Stimulated activated memory B cell treated with anti-CD40 and anti-IgM and Interleukin-4, amounts not matched to agents 10 μg/mL and 1 μg/mL and 100 μg/mL, for 72 hours (primary cell): Measurements from ENCODE around the gene LRRIQ4.
A peak's percentile ranks its signal among the peaks of the same experiment; 100 is the strongest.

ENCODE experiments used
- ATAC-seq: fragments of 150-1000 bp; cut with Tn5 transposase; 2 replicates; pipeline ENCODE4 v1.10.0; 2021
- H3K27ac Mint-ChIP-seq: one replicate; pipeline ENCODE4 v1.8.0; 2022; ENCODE audit warnings: mild to moderate bottlenecking, mixed read lengths
- H3K27me3 Mint-ChIP-seq: one replicate; pipeline ENCODE4 v1.8.0; 2022; ENCODE audit warnings: mixed read lengths
- H3K36me3 Mint-ChIP-seq: one replicate; pipeline ENCODE4 v1.8.0; 2022; ENCODE audit warnings: mixed read lengths
- H3K4me1 Mint-ChIP-seq: one replicate; pipeline ENCODE4 v1.8.0; 2022; ENCODE audit warnings: mixed read lengths
- H3K4me3 Mint-ChIP-seq: one replicate; pipeline ENCODE4 v1.8.0; 2022; ENCODE audit warnings: mild to moderate bottlenecking, moderate library complexity, mixed read lengths
- H3K9me3 Mint-ChIP-seq: one replicate; pipeline ENCODE4 v1.8.0; 2022; ENCODE audit warnings: mixed read lengths

LRRIQ4 gene

DNA sequence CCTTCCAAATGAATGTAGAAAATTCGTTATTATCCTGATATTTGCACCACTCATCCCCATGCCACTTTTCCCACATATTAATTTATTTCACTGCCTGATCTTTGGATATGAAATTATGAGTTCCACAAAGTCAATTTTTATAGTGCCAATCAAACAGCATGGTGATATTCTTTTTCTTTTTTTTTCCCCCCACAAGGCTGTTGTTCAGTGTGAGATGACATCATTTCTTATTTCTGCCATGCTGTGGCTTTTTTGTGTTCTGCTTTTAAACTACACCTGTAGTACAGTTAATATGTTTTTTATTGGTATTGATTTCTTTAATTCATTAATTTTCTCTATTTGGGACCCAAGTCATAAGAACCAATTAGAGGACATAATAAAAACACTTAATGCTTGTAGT lies 24.9 kb upstream of the LRRIQ4 start:
- no peaks in the 10 kb centered on the region for H3K4me1 Mint-ChIP-seq
- no peak for ATAC-seq

DNA sequence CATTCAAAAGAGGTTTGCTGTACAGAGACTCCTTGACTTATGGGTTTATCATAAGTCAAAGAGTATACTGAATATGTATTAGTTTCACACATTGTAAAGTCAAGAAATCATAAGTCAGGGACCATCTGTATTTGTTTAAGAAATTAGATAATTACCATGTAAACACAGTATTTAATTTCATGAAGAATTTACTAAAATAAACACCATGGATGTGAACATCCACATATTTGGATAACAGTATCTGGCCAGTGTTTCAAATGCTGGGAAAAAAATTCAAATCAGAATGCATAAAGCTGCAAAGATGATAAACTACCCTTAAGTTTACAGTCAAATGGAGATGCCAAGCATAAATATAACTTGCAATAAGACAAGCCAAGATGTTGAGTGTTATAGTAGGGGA lies 22.5 kb upstream of the LRRIQ4 start:
- no peak overlapping the region for H3K4me3 Mint-ChIP-seq
- no peak for ATAC-seq
- no peak overlapping the region for H3K27ac Mint-ChIP-seq

More for the DNA sequence above, 24.9 kb upstream of the LRRIQ4 start:
- Mint-ChIP-seq H3K9me3 (no peaks in the 10 kb centered on the region), H3K36me3 (peaks cover 39% of the 10 kb centered on the region), H3K27me3 (no peaks in the 10 kb centered on the region), H3K27ac (no peak overlapping the region), H3K4me3 (no peak overlapping the region)

DNA sequence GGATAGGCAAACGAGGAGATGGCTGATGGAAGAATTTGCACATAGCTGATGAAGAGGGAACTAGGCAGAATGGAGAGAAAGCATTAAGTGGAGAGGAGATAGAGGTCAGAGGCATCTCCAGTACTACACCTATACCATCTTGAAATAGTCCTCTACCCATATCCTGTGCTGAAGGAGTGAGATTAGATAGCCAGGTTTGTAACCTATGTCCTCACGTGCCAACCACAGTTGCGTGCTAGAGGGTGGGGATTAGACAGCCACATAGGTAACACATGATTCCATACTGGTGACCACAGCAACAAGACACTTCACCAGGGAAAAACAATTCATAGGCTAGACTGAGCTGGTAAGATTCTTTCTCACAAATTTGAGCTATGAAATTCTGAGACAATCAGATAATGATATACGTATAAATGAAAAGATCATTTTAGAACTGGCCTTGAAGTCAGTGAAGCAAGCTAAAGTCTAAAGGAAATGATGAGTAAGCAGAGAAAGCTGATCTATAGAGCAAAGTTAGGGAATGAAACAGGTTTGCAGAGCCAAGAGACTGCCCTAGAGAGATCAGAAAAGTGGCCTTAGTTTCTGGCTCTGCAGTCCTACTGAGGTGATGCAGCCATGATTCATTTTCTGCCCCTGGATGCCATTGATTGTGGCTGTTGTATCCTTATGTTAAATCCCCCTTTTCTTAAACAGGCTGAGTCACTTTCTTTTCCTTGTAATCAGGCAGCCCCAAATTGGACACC lies 21.8 kb upstream of the LRRIQ4 start:
- Mint-ChIP-seq H3K27me3 (no peaks in the 10 kb centered on the region), H3K9me3 (no peaks in the 10 kb centered on the region), H3K36me3 (peaks cover 34% of the 10 kb centered on the region), H3K4me1 (no peaks in the 10 kb centered on the region), H3K27ac (peak overlapping the region; percentile 4), H3K4me3 (no peak overlapping the region)
- ATAC-seq: no peak

More for the DNA sequence above, 22.5 kb upstream of the LRRIQ4 start:
- H3K9me3 Mint-ChIP-seq: no peaks in the 10 kb centered on the region
- no peaks in the 10 kb centered on the region for H3K4me1 Mint-ChIP-seq
- peaks cover 40% of the 10 kb centered on the region for H3K36me3 Mint-ChIP-seq
- no peaks in the 10 kb centered on the region for H3K27me3 Mint-ChIP-seq

DNA sequence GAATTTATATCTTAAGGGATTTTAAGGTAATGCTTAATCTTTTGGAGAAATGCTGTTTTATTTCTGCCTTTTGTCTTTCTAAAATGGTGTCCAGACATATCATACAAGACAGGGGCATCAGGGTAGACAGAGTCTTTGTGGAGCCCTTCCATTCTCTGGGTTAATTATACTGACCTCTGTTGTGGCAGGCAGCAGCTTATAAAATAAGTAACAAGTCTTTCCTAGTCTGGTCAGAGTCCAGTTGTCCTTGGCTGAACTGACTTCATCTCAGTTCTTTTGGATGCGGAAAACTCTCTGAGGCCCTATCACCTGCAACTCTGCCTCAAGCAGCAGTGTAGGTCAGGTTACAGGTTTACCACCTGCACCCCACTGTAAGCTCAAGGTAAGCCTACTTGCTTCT lies 20.3 kb upstream of the LRRIQ4 start:
- H3K27ac Mint-ChIP-seq: no peak overlapping the region
- ATAC-seq: no peak

DNA sequence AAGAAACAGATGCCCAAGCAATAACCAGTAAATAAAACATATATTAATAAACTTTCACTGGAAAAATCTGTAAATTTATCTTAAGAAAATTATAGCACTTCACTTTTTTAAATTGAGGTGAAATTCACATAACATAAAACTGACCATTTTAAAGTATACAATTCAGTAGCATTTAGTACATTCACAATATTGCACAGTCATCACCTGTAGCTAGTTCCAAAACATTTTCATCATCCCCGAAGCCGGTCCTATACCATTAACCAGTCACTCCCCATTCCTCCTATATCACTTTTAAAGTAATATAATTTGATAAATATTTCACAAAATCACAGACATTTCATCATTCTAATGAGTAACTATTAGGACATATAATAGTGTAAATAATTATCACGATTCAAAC lies 8.0 kb upstream of the LRRIQ4 start:
- no peaks in the 10 kb centered on the region for H3K9me3 Mint-ChIP-seq
- H3K27ac Mint-ChIP-seq: no peak overlapping the region
- H3K4me3 Mint-ChIP-seq: no peak overlapping the region
- peaks cover 6% of the 10 kb centered on the region for H3K4me1 Mint-ChIP-seq
- no peak for ATAC-seq
- peaks cover 14% of the 10 kb centered on the region for H3K36me3 Mint-ChIP-seq
- H3K27me3 Mint-ChIP-seq: no peaks in the 10 kb centered on the region

More for the DNA sequence above, 20.3 kb upstream of the LRRIQ4 start:
- no peak overlapping the region for H3K4me3 Mint-ChIP-seq
- H3K4me1 Mint-ChIP-seq: no peaks in the 10 kb centered on the region
- peaks cover 23% of the 10 kb centered on the region for H3K36me3 Mint-ChIP-seq
- no peaks in the 10 kb centered on the region for H3K27me3 Mint-ChIP-seq
- no peaks in the 10 kb centered on the region for H3K9me3 Mint-ChIP-seq

DNA sequence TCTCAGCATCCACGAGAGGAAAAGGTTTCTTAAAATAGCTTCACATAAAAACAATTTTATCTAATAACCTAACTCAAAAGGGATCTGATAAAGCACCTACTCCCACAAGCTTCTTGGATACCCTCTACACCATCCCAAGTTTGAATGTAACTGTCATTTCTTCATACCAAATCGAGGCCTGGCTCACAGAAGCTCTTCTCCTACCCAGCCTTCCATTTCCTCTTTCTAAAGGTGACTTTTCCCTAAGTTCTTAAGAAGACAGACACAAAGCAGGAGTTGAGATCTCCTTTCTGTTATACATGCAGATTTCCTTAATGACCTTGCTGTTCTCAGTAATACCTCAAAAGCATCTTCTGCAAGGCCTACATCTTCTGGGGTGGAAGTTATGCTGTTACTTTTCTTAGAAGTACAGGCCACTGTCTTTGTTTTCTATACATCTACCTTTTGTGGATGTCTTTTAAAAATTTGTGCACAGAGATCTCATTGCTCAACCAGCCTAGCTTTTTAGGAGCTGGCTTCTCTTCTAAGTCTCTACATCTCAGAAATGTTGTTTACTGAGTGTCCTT lies 3.4 kb upstream of the LRRIQ4 start:
- no peaks in the 10 kb centered on the region for H3K27me3 Mint-ChIP-seq
- peaks cover 5% of the 10 kb centered on the region for H3K36me3 Mint-ChIP-seq
- ATAC-seq: no peak
- no peak overlapping the region for H3K4me3 Mint-ChIP-seq
- H3K27ac Mint-ChIP-seq: no peak overlapping the region
- peaks cover 28% of the 10 kb centered on the region for H3K4me1 Mint-ChIP-seq
- no peaks in the 10 kb centered on the region for H3K9me3 Mint-ChIP-seq

DNA sequence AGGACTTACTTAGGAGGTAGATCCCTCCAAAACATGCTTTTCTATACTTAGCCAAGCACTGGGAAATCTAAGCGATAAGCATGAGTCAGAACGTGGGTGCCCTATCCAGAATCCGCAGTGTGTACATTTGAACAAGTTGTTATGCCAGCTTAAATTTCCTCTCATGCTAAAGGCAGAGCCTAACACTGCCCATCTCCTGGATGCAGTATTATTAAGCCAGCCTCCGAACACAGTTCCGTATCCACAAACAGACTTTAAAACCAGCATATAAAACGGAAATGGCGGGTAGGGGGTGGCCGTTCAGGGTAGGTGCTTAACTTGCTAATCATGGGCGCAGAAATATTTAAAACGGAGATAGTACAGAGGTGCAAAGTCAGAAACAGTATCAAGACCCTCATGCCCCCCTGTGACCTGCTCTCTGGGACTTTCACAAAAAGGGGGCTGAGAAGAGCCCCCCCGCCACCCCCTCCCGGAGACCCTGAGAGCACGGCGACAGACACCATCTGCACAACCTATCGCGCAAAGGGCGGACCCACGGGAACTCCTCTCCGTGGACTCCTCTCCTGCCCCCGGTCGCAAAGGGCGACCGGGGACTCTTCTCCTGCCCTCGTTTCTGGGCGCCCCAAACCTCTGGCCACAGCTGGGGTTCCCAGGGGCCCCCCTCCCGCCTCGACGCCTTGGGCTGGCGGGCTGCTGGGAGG lies 889 bp upstream of the LRRIQ4 start:
- Mint-ChIP-seq H3K36me3 (peaks cover 17% of the 10 kb centered on the region), H3K9me3 (peaks cover 8% of the 10 kb centered on the region), H3K27ac (peak overlapping the region; percentile 97), H3K4me1 (peaks cover 31% of the 10 kb centered on the region), H3K27me3 (no peaks in the 10 kb centered on the region), H3K4me3 (peak overlapping the region; percentile 86)
- peak; percentile 17 for ATAC-seq

DNA sequence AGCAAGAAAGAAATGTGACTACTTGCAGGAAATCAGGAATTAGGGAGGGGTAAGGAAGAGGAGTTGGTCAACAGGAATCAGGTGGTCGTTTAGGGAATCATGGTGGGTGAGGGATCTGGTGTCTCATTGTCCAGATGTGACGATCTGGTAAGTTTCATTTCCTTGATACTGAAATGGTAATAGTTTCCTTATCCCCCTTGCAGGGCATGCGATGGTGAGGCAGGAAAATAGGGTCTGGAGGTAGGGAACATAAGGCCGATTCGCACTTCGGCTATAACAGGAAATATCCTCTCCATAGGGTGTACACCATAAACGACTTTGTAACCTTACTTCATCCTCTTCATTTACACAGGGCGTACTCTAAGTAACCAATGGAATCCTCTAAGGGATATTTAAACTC lies 608 bp downstream of the LRRIQ4 start:
- Mint-ChIP-seq H3K27me3 (no peaks in the 10 kb centered on the region), H3K27ac (peak overlapping the region; percentile 97), H3K4me3 (peak overlapping the region; percentile 86), H3K9me3 (peaks cover 8% of the 10 kb centered on the region), H3K36me3 (peaks cover 14% of the 10 kb centered on the region), H3K4me1 (peaks cover 33% of the 10 kb centered on the region)
- no peak for ATAC-seq

DNA sequence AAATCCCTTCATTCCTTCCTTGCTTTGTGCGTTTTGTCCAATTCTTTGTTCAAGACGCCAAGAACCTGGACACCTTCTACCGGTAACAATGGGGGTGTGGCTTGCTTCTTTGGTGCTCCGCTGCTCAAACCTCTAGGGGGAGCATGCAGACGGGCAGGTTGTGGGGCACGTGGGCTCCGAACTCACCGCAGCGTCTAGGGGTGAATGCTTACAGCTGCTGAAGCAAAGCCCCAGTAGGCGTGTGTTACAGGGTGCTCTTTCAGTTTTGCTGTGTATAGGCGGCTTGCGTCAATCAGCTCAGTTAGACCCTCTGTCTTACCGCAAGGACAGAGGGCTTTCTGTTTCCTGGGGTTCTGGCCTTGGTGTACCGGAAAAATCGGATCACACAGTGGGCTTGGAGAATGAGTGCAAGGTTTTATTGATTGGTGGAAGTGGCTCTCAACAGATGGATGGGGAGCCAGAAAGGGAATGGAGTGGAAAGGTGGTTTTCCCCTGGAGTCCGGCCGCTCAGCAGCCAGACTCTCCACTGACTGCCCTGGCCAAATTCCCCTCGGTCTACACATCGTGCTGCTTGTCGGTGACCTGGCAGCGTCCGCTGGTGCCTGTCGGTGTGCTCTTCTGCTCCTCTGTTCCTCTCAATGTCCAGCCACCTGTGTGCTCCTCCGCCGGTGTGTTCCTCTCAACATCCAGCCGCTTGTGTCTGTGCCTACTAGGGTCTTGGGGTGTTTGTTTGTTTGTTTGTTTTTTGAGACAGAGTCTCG lies 1.3 kb downstream of the LRRIQ4 start:
- Mint-ChIP-seq H3K27ac (peak overlapping the region; percentile 97), H3K4me3 (peak overlapping the region; percentile 86), H3K36me3 (peaks cover 12% of the 10 kb centered on the region), H3K9me3 (peaks cover 8% of the 10 kb centered on the region), H3K27me3 (no peaks in the 10 kb centered on the region), H3K4me1 (peaks cover 37% of the 10 kb centered on the region)
- ATAC-seq: peak; percentile 96

DNA sequence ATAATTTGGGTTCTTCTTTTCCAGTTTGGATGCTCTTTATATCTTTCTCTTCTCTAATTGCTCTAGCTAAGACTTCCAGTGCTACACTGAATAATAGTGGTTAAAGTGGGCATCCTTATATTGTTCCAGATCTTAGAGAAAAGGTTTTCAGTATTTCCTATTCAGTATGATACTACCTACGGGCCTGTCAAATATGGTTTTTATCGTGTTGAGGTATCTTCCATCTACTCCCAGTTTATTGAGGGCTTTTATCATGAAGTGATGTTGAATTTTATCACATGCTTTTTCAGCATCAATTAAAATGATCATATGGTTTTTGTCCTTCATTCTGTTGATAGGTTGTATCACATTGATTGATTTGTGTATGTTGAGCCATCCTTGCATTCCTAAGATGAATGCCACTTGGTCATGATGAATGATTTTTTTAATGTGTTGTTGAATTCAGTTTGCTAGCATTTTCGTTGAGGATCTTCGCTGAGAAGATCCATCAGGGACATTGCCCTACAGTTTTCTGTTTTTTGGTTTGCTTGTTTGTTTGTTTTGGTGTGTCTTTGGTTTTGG lies 3.0 kb downstream of the LRRIQ4 start:
- no peaks in the 10 kb centered on the region for H3K27me3 Mint-ChIP-seq
- H3K27ac Mint-ChIP-seq: peak overlapping the region; percentile 97
- ATAC-seq: no peak
- peaks cover 31% of the 10 kb centered on the region for H3K4me1 Mint-ChIP-seq
- H3K9me3 Mint-ChIP-seq: peaks cover 8% of the 10 kb centered on the region
- peaks cover 12% of the 10 kb centered on the region for H3K36me3 Mint-ChIP-seq
- H3K4me3 Mint-ChIP-seq: no peak overlapping the region

DNA sequence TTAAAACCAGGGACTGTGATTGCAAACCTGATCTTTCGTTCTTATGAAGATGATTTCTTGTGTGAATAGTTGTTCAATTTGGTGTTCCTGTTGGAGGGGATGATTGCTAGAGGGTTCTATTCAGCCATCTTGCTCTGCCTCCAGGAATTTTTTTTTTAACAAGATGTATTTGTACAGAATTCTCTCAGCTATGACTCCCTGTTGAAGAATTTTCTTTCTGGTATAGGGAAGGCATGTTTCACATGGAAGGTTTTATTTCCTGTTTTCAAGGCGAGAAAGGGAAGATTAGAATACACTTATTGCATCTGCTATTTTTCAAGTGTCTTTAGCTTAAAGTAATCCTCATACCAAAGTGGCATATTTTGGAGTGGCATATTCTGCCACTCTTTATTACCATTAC lies 5.6 kb downstream of the LRRIQ4 start:
- ATAC-seq: no peak
- Mint-ChIP-seq H3K27me3 (no peaks in the 10 kb centered on the region), H3K4me1 (peaks cover 19% of the 10 kb centered on the region), H3K9me3 (peaks cover 8% of the 10 kb centered on the region), H3K36me3 (peaks cover 12% of the 10 kb centered on the region), H3K4me3 (no peak overlapping the region), H3K27ac (no peak overlapping the region)

DNA sequence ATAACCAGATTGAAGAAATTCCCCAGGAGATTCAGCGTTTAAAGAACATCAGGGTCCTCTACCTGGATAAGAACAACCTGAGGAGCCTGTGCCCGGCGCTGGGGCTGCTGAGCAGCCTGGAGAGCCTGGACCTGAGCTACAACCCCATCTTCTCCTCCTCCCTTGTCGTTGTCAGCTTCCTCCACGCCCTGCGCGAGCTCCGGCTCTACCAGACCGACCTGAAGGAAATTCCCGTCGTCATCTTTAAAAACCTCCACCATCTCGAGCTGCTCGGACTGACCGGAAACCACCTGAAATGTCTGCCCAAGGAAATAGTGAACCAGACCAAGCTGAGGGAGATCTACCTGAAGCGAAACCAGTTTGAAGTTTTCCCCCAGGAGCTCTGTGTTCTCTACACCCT lies 9.4 kb downstream of the LRRIQ4 start:
- H3K9me3 Mint-ChIP-seq: no peaks in the 10 kb centered on the region
- no peaks in the 10 kb centered on the region for H3K36me3 Mint-ChIP-seq
- peaks cover 8% of the 10 kb centered on the region for H3K27me3 Mint-ChIP-seq
- H3K27ac Mint-ChIP-seq: no peak overlapping the region
- no peak for ATAC-seq
- peaks cover 6% of the 10 kb centered on the region for H3K4me1 Mint-ChIP-seq
- no peak overlapping the region for H3K4me3 Mint-ChIP-seq

DNA sequence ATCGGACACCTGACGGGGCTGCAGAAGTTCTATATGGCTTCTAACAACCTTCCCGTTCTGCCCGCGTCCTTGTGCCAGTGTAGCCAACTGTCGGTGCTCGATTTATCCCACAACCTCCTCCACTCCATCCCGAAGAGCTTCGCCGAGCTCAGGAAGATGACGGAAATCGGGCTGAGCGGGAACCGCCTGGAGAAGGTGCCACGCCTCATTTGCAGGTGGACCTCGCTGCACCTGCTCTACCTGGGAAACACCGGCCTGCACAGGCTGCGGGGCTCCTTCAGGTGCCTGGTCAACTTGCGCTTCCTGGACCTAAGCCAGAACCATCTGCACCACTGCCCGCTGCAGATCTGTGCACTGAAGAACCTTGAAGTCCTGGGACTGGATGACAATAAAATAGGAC lies 9.9 kb downstream of the LRRIQ4 start:
- no peaks in the 10 kb centered on the region for H3K36me3 Mint-ChIP-seq
- H3K4me3 Mint-ChIP-seq: no peak overlapping the region
- no peak for ATAC-seq

DNA sequence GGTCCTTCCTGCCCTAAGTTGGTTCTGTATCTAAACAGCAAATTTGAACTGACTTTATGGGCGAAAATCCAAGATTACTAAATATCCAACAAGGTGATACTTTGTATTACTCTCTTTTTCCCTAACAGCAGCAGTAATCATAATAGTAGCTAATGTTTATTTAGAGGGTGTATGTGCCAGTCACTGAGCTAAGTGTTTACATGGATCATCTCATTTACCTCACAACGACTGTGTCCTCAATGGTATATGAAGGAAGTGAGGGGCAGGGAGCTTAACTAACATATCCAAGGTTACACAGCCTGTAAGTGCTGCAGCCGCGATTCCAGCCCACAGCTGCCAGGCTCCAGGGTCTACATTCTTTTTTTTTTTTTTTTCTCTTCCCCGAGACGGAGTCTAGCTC lies 10.3 kb downstream of the LRRIQ4 start:
- Mint-ChIP-seq H3K36me3 (no peaks in the 10 kb centered on the region), H3K27ac (no peak overlapping the region), H3K9me3 (no peaks in the 10 kb centered on the region), H3K4me3 (no peak overlapping the region), H3K27me3 (peaks cover 8% of the 10 kb centered on the region), H3K4me1 (peaks cover 6% of the 10 kb centered on the region)
- no peak for ATAC-seq

More for the DNA sequence above, 9.9 kb downstream of the LRRIQ4 start:
- Mint-ChIP-seq H3K27me3 (peaks cover 8% of the 10 kb centered on the region), H3K9me3 (no peaks in the 10 kb centered on the region), H3K4me1 (peaks cover 6% of the 10 kb centered on the region), H3K27ac (no peak overlapping the region)

DNA sequence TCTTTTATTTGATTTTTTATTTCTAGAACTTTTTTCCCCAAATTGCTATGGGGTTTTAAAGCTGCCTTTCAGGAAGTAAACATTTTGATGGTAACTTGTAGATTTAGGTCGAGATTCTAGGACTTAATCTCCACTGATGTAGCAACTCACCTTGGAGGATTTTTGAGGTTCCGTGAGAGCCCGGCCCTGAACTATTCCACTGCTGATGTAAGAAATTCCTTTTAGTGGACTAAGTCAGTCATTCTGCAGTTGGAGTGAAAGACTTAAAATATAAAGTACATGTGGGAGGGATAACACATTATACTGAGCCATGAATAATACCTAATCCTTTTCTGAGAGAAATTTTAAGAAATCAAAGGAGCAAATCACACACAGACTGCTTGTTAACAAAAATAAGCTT lies 12.6 kb downstream of the LRRIQ4 start:
- Mint-ChIP-seq H3K4me3 (no peak overlapping the region), H3K27me3 (peaks cover 8% of the 10 kb centered on the region), H3K27ac (no peak overlapping the region), H3K4me1 (no peaks in the 10 kb centered on the region), H3K36me3 (no peaks in the 10 kb centered on the region), H3K9me3 (no peaks in the 10 kb centered on the region)
- ATAC-seq: no peak
